Trophoblast cell (in vitro differentiated cells and primary cell): ENCODE results near the gene BTBD6.

Experiments used
- DNase-seq, 2 donors: peaks; one replicate each; pipeline ENCODE4 v3.0.0-alpha.2; 2016
- H2AFZ ChIP-seq: 2 replicates; pipeline ENCODE4 v1.6.1; 2013; ENCODE audit warnings: low read length, moderate library complexity, mild to moderate bottlenecking; ENCODE audit not compliant: insufficient read depth, poor library complexity
- H2AK5ac ChIP-seq: 2 replicates; pipeline ENCODE4 v1.6.1; 2013; ENCODE audit warnings: mild to moderate bottlenecking, low read length
- H2BK120ac ChIP-seq: 2 replicates; pipeline ENCODE4 v1.6.1; 2013; ENCODE audit warnings: low read length, mild to moderate bottlenecking, moderate library complexity; ENCODE audit not compliant: insufficient read depth, poor library complexity
- H2BK12ac ChIP-seq: 2 replicates; pipeline ENCODE4 v1.6.1; 2013; ENCODE audit warnings: mild to moderate bottlenecking, low read length, moderate library complexity
- H2BK5ac ChIP-seq: 2 replicates; pipeline ENCODE4 v1.6.1; 2013; ENCODE audit warnings: low read length, low read depth, moderate library complexity, mild to moderate bottlenecking; ENCODE audit not compliant: poor library complexity
- H3K14ac ChIP-seq: 2 replicates; pipeline ENCODE4 v1.6.1; 2013; ENCODE audit warnings: mild to moderate bottlenecking, low read length
- H3K18ac ChIP-seq: 2 replicates; pipeline ENCODE4 v1.6.1; 2013; ENCODE audit warnings: mild to moderate bottlenecking, low read length
- H3K23ac ChIP-seq: 2 replicates; pipeline ENCODE4 v1.6.1; 2013; ENCODE audit warnings: low read length
- H3K27ac ChIP-seq: 2 replicates; pipeline ENCODE4 v1.5.1; 2013; ENCODE audit warnings: low read depth, mild to moderate bottlenecking, inconsistent platforms, low read length, moderate library complexity
- H3K27me3 ChIP-seq: 2 replicates; pipeline ENCODE4 v1.6.1; 2013; ENCODE audit warnings: inconsistent platforms, mild to moderate bottlenecking, low read length, moderate library complexity; ENCODE audit not compliant: insufficient read depth
- H3K36me3 ChIP-seq, 2 experiments: 1 replicate in 1 of 2; 2 replicates in 1 of 2; pipeline ENCODE4 v1.6.1; 2013; ENCODE audit warnings: low read length in 2 of 2, mild to moderate bottlenecking in 2 of 2, moderate library complexity in 1 of 2; ENCODE audit not compliant: insufficient read depth in 2 of 2, control insufficient read depth in 1 of 2
- H3K4ac ChIP-seq: 2 replicates; pipeline ENCODE4 v1.6.1; 2013; ENCODE audit warnings: low read depth, mild to moderate bottlenecking, low read length, moderate library complexity
- H3K4me1 ChIP-seq, 2 experiments: 1 replicate in 1 of 2; 2 replicates in 1 of 2; pipeline ENCODE4 v1.6.1; 2013; ENCODE audit warnings: low read length in 2 of 2, mild to moderate bottlenecking in 2 of 2, moderate library complexity in 1 of 2; ENCODE audit not compliant: insufficient read depth in 2 of 2, control insufficient read depth in 1 of 2
- H3K4me2 ChIP-seq: 2 replicates; pipeline ENCODE4 v1.6.1; 2013; ENCODE audit warnings: inconsistent platforms, mild to moderate bottlenecking, low read length, moderate library complexity
- H3K4me3 ChIP-seq: 2 replicates; pipeline ENCODE4 v1.5.1; 2013; ENCODE audit warnings: mild to moderate bottlenecking, low read depth, low read length, inconsistent platforms
- H3K79me1 ChIP-seq: one replicate; pipeline ENCODE4 v1.6.1; 2013; ENCODE audit warnings: low read length
- H3K79me2 ChIP-seq: 2 replicates; pipeline ENCODE4 v1.6.1; 2013; ENCODE audit warnings: low read length, mild to moderate bottlenecking; ENCODE audit not compliant: control insufficient read depth, insufficient read depth, poor library complexity
- H3K9ac ChIP-seq: 2 replicates; pipeline ENCODE4 v1.6.1; 2013; ENCODE audit warnings: mild to moderate bottlenecking, low read length
- H3K9me3 ChIP-seq: 2 replicates; pipeline ENCODE4 v1.6.1; 2013; ENCODE audit warnings: low read depth, mild to moderate bottlenecking, control low read depth, inconsistent platforms, low read length; ENCODE audit not compliant: insufficient read depth
- H4K12ac ChIP-seq: 2 replicates; pipeline ENCODE4 v1.6.1; 2013; ENCODE audit warnings: low read depth, mild to moderate bottlenecking, low read length, moderate library complexity
- H4K8ac ChIP-seq: 2 replicates; pipeline ENCODE4 v1.6.1; 2013; ENCODE audit warnings: low read depth, mild to moderate bottlenecking, low read length, moderate library complexity
- H4K91ac ChIP-seq: one replicate; pipeline ENCODE4 v1.6.1; 2013; ENCODE audit warnings: low read depth, mild to moderate bottlenecking, low read length, moderate library complexity
- WGBS: extraction: QIAGEN DNeasy Blood & Tissue Kit; methylation state at CpG from one replicate; pipeline ENCODE4 v1.1.7; 2013; ENCODE audit warnings: missing lambda C conversion rate; ENCODE audit not compliant: insufficient read length, insufficient coverage; ENCODE audit errors: extremely low coverage; 5-methylcytosine and 5-hydroxymethylcytosine counted together

The BTBD6 gene

DNA sequence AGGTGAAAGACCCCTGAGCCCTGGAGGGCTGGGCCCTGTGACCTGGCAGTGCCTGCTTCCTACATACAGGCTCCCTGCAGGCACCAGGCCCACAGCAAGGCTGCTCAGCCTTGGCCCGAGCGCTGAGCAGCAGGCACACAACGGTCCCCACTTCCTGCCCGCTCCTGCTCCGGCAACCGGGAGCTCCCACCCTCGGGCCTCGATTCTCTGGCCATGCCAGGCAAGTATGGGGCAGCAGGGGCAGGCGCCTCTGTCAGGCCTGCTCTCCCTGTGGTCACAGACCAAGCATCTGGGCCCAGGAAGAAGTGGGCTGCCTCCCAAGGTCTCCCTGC is 36.6 kb upstream of the BTBD6 start:
- Histone ChIP-seq H3K23ac (no peak overlapping the region), H3K9me3 (peaks cover 8% of the 10 kb centered on the region), H4K91ac (no peak overlapping the region), H3K4me1 (peaks cover 0 to 6% of the 10 kb centered on the region in 2 experiments), H4K12ac (no peak overlapping the region), H2AK5ac (no peak overlapping the region), H3K27me3 (no peaks in the 10 kb centered on the region), H3K4me3 (no peak overlapping the region), H2BK12ac (no peak overlapping the region), H2AFZ (no peak overlapping the region), H4K8ac (no peak overlapping the region), H3K18ac (no peak overlapping the region), H3K4me2 (no peak overlapping the region), H3K79me1 (no peaks in the 10 kb centered on the region), H3K4ac (no peak overlapping the region), H3K27ac (no peak overlapping the region), H3K36me3 (peaks cover 9 to 13% of the 10 kb centered on the region in 2 experiments), H2BK120ac (no peak overlapping the region), H3K79me2 (no peaks in the 10 kb centered on the region), H3K9ac (no peak overlapping the region), H2BK5ac (no peak overlapping the region), H3K14ac (no peak overlapping the region)
- WGBS: no CpG with 5 or more reads among the region's 9 CpGs
- no peak for DNase-seq

DNA sequence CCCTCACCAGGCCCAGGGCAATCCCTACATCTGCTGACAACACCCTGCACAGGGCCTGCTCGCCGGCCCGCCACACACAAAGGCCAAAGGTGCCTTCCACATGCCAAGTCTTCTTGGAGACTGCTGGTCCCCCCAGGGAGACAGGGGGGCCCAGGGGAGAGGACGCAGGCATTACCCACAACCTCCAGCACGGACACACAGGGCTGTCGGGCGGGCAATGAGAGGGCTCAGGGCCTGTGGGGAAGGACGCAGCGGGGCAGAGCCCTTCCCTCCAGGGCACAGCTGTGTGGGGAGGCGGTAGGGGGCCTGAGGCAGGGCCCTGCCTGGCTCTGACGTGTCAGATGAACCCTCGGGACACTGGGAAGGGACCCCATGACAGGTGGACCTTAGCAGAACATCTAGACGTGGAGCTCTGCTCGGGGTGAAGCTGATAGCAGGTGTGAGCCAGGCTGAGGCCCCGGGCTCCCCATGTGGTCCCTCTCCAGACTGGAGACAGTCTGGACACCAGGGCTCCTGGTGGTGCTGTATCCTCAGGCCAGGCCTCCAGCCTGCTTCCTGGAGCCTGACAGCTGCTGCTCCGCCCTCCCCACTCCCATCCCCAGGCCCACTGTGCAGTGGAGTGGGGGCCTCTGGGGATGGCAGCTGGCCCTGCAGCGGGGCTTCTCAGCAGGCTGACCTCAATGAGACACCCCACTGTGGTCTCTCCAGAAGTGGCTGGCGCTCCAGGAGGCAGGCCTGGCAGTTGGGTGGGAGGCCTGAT is 35.6 kb upstream of the BTBD6 start:
- no CpG with 5 or more reads among the region's 18 CpGs for WGBS
- no peak overlapping the region for H3K9ac ChIP-seq
- no peak overlapping the region for H2BK120ac ChIP-seq
- peaks cover 8% of the 10 kb centered on the region for H3K9me3 ChIP-seq
- H3K79me1 ChIP-seq: no peaks in the 10 kb centered on the region
- peaks cover 0 to 6% of the 10 kb centered on the region in 2 experiments for H3K4me1 ChIP-seq
- H2AFZ ChIP-seq: no peak overlapping the region
- no peak overlapping the region for H4K91ac ChIP-seq
- H4K12ac ChIP-seq: no peak overlapping the region
- H3K4me2 ChIP-seq: no peak overlapping the region
- no peak overlapping the region for H4K8ac ChIP-seq
- H2BK12ac ChIP-seq: no peak overlapping the region
- no peaks in the 10 kb centered on the region for H3K79me2 ChIP-seq
- H3K36me3 ChIP-seq: peaks cover 17 to 22% of the 10 kb centered on the region in 2 experiments
- H3K23ac ChIP-seq: no peak overlapping the region
- H3K27me3 ChIP-seq: no peaks in the 10 kb centered on the region
- H3K4ac ChIP-seq: no peak overlapping the region
- DNase-seq: no peak
- H3K27ac ChIP-seq: no peak overlapping the region
- no peak overlapping the region for H3K4me3 ChIP-seq
- no peak overlapping the region for H2BK5ac ChIP-seq
- no peak overlapping the region for H3K18ac ChIP-seq
- no peak overlapping the region for H3K14ac ChIP-seq
- H2AK5ac ChIP-seq: no peak overlapping the region

DNA sequence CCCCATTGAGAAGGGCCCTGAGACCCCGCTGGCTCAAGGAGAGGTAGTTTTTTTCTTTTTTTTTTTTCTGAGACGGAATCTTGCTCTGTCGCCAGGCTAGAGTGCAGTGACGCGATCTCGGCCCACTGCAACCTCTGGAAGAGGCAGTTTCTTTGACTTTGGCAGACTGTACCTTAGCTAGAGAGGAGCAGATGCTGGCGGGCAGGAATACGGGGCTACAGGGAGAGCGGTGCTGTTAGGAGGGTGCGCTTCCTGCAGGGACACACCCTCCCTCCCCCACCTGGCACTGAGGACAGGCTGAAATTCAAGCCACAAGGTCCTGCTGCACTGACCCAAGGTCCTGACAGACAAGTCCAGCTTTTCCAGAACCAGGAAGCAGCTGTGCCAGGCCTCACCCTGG is 35.0 kb upstream of the BTBD6 start:
- peaks cover 0 to 6% of the 10 kb centered on the region in 2 experiments for H3K4me1 ChIP-seq
- H3K9ac ChIP-seq: no peak overlapping the region
- H3K9me3 ChIP-seq: peaks cover 10% of the 10 kb centered on the region
- no peak overlapping the region for H3K4me3 ChIP-seq
- H3K27me3 ChIP-seq: no peaks in the 10 kb centered on the region
- H2AK5ac ChIP-seq: no peak overlapping the region
- H2BK5ac ChIP-seq: no peak overlapping the region
- no peak overlapping the region for H3K4me2 ChIP-seq
- WGBS: no CpG with 5 or more reads among the region's 10 CpGs
- no peak overlapping the region for H3K27ac ChIP-seq
- no peak for DNase-seq
- no peak overlapping the region for H4K12ac ChIP-seq
- H3K79me2 ChIP-seq: no peaks in the 10 kb centered on the region
- peaks cover 23 to 26% of the 10 kb centered on the region in 2 experiments for H3K36me3 ChIP-seq
- H3K23ac ChIP-seq: no peak overlapping the region
- H2BK120ac ChIP-seq: no peak overlapping the region
- H2BK12ac ChIP-seq: no peak overlapping the region
- no peak overlapping the region for H3K4ac ChIP-seq
- no peak overlapping the region for H3K18ac ChIP-seq
- H4K8ac ChIP-seq: no peak overlapping the region
- no peaks in the 10 kb centered on the region for H3K79me1 ChIP-seq
- no peak overlapping the region for H2AFZ ChIP-seq
- no peak overlapping the region for H4K91ac ChIP-seq
- no peak overlapping the region for H3K14ac ChIP-seq

DNA sequence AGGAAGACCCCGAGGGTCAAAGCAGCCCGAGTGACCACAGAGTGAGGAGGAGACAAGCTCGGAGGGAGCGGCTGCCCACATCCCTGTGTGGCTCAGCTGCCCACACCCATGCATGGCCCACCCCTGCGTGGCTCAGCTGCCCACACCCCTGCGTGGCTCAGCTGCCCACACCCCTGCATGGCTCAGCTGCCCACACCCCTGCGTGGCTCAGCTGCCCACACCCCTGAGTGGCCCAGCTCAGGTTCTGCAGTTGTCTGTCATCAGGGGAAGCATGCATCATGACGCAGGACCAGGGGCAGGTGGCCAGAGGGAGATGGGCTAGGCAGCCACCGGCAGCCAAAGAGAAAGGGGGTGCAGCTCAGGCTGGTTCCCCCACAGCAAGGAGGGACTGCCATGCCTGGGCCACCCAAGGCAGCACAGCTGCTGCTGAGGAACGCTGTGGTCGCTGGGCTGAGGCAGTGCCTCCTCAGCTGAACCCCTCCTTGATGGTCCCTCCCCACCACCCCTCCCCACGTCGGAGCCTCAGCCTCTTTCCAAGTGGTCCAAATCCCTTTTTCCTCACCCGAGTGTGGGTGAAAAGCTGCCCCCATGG is 33.9 kb upstream of the BTBD6 start:
- no peak overlapping the region for H2BK5ac ChIP-seq
- H3K23ac ChIP-seq: no peak overlapping the region
- H2BK12ac ChIP-seq: no peak overlapping the region
- no peak overlapping the region for H2AFZ ChIP-seq
- H3K36me3 ChIP-seq: peaks cover 34 to 37% of the 10 kb centered on the region in 2 experiments
- no peak overlapping the region for H3K4me2 ChIP-seq
- no peak overlapping the region for H3K14ac ChIP-seq
- H3K4me1 ChIP-seq: no peaks in the 10 kb centered on the region
- H3K27me3 ChIP-seq: no peaks in the 10 kb centered on the region
- WGBS: no CpG with 5 or more reads among the region's 14 CpGs
- peaks cover 10% of the 10 kb centered on the region for H3K9me3 ChIP-seq
- no peaks in the 10 kb centered on the region for H3K79me1 ChIP-seq
- no peak overlapping the region for H4K91ac ChIP-seq
- H4K8ac ChIP-seq: no peak overlapping the region
- no peak overlapping the region for H3K27ac ChIP-seq
- no peak overlapping the region for H3K4me3 ChIP-seq
- H3K4ac ChIP-seq: no peak overlapping the region
- no peak for DNase-seq
- no peak overlapping the region for H3K9ac ChIP-seq
- H4K12ac ChIP-seq: no peak overlapping the region
- no peak overlapping the region for H2AK5ac ChIP-seq
- no peak overlapping the region for H2BK120ac ChIP-seq
- no peaks in the 10 kb centered on the region for H3K79me2 ChIP-seq
- H3K18ac ChIP-seq: no peak overlapping the region
